DMS53 (cell line): ENCODE results near the gene EVL.

ENCODE experiments used
- DNase-seq: peaks from one replicate; lab custom pipeline; 2025; lab: John Stamatoyannopoulos, UW

EVL gene

GRCh38 chr14:100084591-100084990, 19.4 kb downstream of the EVL start:
- DNase-seq = no peak

GRCh38 chr14:100085462-100085861, 20.2 kb downstream of the EVL start:
- no peak for DNase-seq

GRCh38 chr14:100086361-100086760, 21.1 kb downstream of the EVL start:
- DNase-seq = no peak

- no peak for DNase-seq
These were observed 23.0 kb downstream of the EVL start for GRCh38 chr14:100088226-100088625.

- no peak for DNase-seq
These were observed 26.2 kb downstream of the EVL start for GRCh38 chr14:100091386-100091785.

GRCh38 chr14:100092832-100093231, 27.6 kb downstream of the EVL start:
- no peak for DNase-seq

- DNase-seq = no peak
These were observed 28.1 kb downstream of the EVL start for GRCh38 chr14:100093319-100093718.

- DNase-seq = no peak
These were observed 31.4 kb downstream of the EVL start for GRCh38 chr14:100096656-100097055.

- no peak for DNase-seq
These were observed 32.9 kb downstream of the EVL start for GRCh38 chr14:100098171-100098570.

GRCh38 chr14:100100032-100100703, 34.9 kb downstream of the EVL start:
- no peak for DNase-seq

GRCh38 chr14:100102156-100102785, 37.0 kb downstream of the EVL start:
- no peak for DNase-seq

- DNase-seq = no peak
These were observed 38.2 kb downstream of the EVL start for GRCh38 chr14:100103250-100104005.

GRCh38 chr14:100104006-100104352, 38.8 kb downstream of the EVL start:
- DNase-seq = no peak

- no peak for DNase-seq
These were observed 39.5 kb downstream of the EVL start for GRCh38 chr14:100104523-100105300.

- DNase-seq = no peak
These were observed 40.3 kb downstream of the EVL start for GRCh38 chr14:100105357-100106169.

- DNase-seq = no peak
These were observed 41.3 kb downstream of the EVL start for GRCh38 chr14:100106250-100107112.

- DNase-seq = no peak
These were observed 42.0 kb downstream of the EVL start for GRCh38 chr14:100107236-100107635.

GRCh38 chr14:100108042-100108825, 43.0 kb downstream of the EVL start:
- DNase-seq = peak; percentile 76

GRCh38 chr14:100108840-100109593, 43.8 kb downstream of the EVL start:
- no peak for DNase-seq
